Measurements from ENCODE around the gene ASB7.

- TF ChIP-seq CTCF (IDR thresholded peaks at IDR 0.05) (no peak), EP300 (IDR thresholded peaks at IDR 0.05) (no peak)
Observed at GRCh38 chr15:100596792-100597191, 5.6 kb upstream of the ASB7 start.

All from suprapubic skin (tissue), 3 donors.